Heart right ventricle (tissue), 16 donors: ENCODE measurements around the gene PCMT1. TPM values are rescaled to one million over a fixed set of nuclear protein-coding genes. Genes with fewer than 3 reads are reported as not detected.
A peak's percentile ranks its signal among the peaks of the same experiment; 100 is the strongest.
"Not testable (repeated sequence)": the region's sequence is repeated elsewhere in the genome, so short reads cannot be mapped to it uniquely, and the experiment has no call there.

ENCODE experiments used
- ATAC-seq, 8 donors: fragments of 200-7000 bp; cut with Tn5 transposase; one replicate each; pipeline ENCODE4 v1.9.1; 2020; ENCODE audit warnings: mild to moderate bottlenecking in 8 of 8, moderate library complexity in 8 of 8, moderate number of reproducible peaks in 1 of 8
- DNase-seq, 2 donors: peaks; one replicate each; pipeline ENCODE4 v3.0.0-alpha.2; 2020
- H3K27ac ChIP-seq, 10 donors: fragments of 200-600 bp; sonication (generic) in 2 of 10; one replicate each; pipeline versions ENCODE4 v1.5.0 to v1.8.0; 2020 to 2022; ENCODE audit warnings: mild to moderate bottlenecking in 3 of 10
- H3K27me3 ChIP-seq, 7 donors: fragments of 200-600 bp; one replicate each; pipeline ENCODE4 v1.8.0; 2021 to 2022; ENCODE audit warnings: mild to moderate bottlenecking in 2 of 7
- H3K36me3 ChIP-seq, 9 donors: fragments of 200-600 bp; sonication (generic) in 1 of 9; one replicate each; pipeline versions ENCODE4 v1.5.0 to v1.8.0; 2020 to 2022; ENCODE audit warnings: mild to moderate bottlenecking in 2 of 9
- H3K4me1 ChIP-seq, 9 donors: fragments of 200-600 bp; sonication (generic) in 1 of 9; one replicate each; pipeline versions ENCODE4 v1.5.0 to v1.8.0; 2020 to 2022; ENCODE audit warnings: mild to moderate bottlenecking in 4 of 9
- H3K4me3 ChIP-seq, 10 donors: fragments of 200-600 bp; sonication (generic) in 2 of 10; one replicate each; pipeline versions ENCODE4 v1.5.0 to v1.8.0; 2020 to 2022; ENCODE audit warnings: mild to moderate bottlenecking in 7 of 10, moderate library complexity in 2 of 10
- H3K9me3 ChIP-seq, 11 donors: fragments of 200-600 bp in 10 of 11; sonication (generic) in 2 of 11; one replicate each; pipeline versions ENCODE4 v1.5.0 to v1.8.0; 2013 to 2022; ENCODE audit warnings: mild to moderate bottlenecking in 2 of 11, control low read depth in 1 of 11, moderate library complexity in 1 of 11
- WGBS, 2 donors: extraction: QIAGEN DNeasy Blood & Tissue Kit; methylation state at CpG; one replicate each; pipeline ENCODE4 v1.1.7; 2013; ENCODE audit warnings: inconsistent platforms in 1 of 2; 5-methylcytosine and 5-hydroxymethylcytosine counted together
- intact Hi-C, 10 donors: fragments of 100-400 bp; cut with DNase I; formaldehyde crosslinking; loops; one replicate each; pipeline versions ENCODE4 v1.11.1 to v1.14.2; 2022
- polyA plus RNA-seq, 2 donors: library from polyadenylated mRNA; stranded (reverse); fragments of 200-250 nt; gene quantifications; one replicate each; pipeline ENCODE4 v1.2.3, GENCODE V29; 2013
- total RNA-seq, 10 donors: library from RNA; stranded (reverse); fragmentation: NEBNext Ultra II Directional in 3 of 10; extraction: Animal tissue kit (Norgen Biotek cat#: 25700) in 3 of 10; gene quantifications; one replicate each; pipeline versions ENCODE4 v1.2.1 to v1.2.4, GENCODE V29; 2021 to 2023
- TF ChIP-seq, protein P1 (sequence below), 9 donors: fragments of 200-600 bp; sonication (generic) in 2 of 9; IDR thresholded peaks; one replicate each; pipeline versions ENCODE4 v1.5.0 to v1.8.0; 2021 to 2022; ENCODE audit warnings: antibody characterized with exemption in 9 of 9, mild to moderate bottlenecking in 5 of 9, moderate library complexity in 1 of 9
- donor health status: Arrhythmogenic right ventricular cardiomyopathy.
- donor health status: ischemic (EF 13 %, LVEDD 7.1; RV severe dilation, severe dysfunction).
- donor health status: healthy with polysubstance abuse.
- donor health status: DM: no; HTN: yes; CAD: no.
- donor health status: DM: no; HTN: no; CAD: no.
- donor health status: ischemic (EF 25% LVEDD 6.9; RV normal size, moderate dysfunction).
- donor health status: ischemic (EF 25% LVEDD 5.7; RV mildly dilated, moderate dysfunction).
- donor health status: healthy.
- donor health status: DM: yes; HTN: yes; CAD: no.
- donor health status: Ischemic cardiomyopathy.
- donor health status: ischemic (EF 35%, LVEDD 5.7; RV mildly dilated, moderate dysfunction).
- donor health status: nonischemic (EF 11% LVEDD 7.7; RV severe dilation, severe dysfunction).
- donor health status: DM: yes; HTN: yes; CAD: no.
- donor health status: PGD.
- donor health status: ischemic (EF 29% LVEDD 5.4; RV normal size, mild dysfunction).
- donor health status: nonischemic (EF 23%, LVEDD 6.1; RV moderate dilation, normal function).

Gene PCMT1
- total and polyA plus RNA-seq, 12 donors, result 33.3 to 178 (median 151) TPM

DNA sequence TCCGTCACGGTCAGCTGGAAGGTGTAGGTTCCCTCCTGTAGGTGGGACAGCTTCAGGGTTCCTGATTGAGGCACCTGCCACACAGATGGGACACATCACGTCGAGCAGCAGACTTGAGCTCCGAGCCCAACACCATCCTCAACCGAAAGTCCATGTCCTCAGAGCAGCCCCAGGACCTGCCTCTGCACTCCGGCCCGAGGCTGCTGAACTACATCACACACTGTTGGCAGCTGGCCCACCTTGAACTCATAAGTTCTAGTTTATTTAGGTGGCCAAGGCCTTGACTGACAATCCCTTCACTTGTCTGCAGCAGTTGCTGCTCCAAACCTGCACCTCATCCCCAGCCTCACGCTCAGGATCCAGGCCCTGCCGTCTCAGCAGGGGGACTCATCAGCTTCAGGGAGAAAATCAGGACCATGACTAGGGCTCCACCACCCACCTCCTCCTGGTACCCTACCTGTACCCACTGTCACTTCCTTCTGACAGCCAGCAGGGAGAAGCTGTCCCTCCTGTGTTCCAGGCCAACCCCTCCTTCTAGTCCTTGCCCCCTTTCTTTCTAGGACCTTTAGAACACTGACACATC is 93.6 kb downstream of the PCMT1 start:
- Histone ChIP-seq H3K27me3 (no peaks in the 10 kb centered on the region), H3K36me3 (peaks cover 0 to 13% (median 0%) of the 10 kb centered on the region in 9 donors), H3K9me3 (no peaks in the 10 kb centered on the region), H3K27ac (no peak overlapping the region), H3K4me1 (peaks cover 0 to 34% (median 17%) of the 10 kb centered on the region in 9 donors), H3K4me3 (no peak overlapping the region)
- 75 to 78% methylated on average over 10 of the region's 10 CpGs for WGBS, 2 donors
- TF ChIP-seq, protein P1, sequence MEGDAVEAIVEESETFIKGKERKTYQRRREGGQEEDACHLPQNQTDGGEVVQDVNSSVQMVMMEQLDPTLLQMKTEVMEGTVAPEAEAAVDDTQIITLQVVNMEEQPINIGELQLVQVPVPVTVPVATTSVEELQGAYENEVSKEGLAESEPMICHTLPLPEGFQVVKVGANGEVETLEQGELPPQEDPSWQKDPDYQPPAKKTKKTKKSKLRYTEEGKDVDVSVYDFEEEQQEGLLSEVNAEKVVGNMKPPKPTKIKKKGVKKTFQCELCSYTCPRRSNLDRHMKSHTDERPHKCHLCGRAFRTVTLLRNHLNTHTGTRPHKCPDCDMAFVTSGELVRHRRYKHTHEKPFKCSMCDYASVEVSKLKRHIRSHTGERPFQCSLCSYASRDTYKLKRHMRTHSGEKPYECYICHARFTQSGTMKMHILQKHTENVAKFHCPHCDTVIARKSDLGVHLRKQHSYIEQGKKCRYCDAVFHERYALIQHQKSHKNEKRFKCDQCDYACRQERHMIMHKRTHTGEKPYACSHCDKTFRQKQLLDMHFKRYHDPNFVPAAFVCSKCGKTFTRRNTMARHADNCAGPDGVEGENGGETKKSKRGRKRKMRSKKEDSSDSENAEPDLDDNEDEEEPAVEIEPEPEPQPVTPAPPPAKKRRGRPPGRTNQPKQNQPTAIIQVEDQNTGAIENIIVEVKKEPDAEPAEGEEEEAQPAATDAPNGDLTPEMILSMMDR (IDR thresholded peaks at IDR 0.05), result no peak
- intact Hi-C loops, result loop anchor here in 1 of 10 donors (10.0 kb wide), 1 partner anchor 152 kb away; no protein-coding TSS in a partner anchor
- no peak for ATAC-seq
- DNase-seq, result peak in 1 of 2 donors; percentile 32

DNA sequence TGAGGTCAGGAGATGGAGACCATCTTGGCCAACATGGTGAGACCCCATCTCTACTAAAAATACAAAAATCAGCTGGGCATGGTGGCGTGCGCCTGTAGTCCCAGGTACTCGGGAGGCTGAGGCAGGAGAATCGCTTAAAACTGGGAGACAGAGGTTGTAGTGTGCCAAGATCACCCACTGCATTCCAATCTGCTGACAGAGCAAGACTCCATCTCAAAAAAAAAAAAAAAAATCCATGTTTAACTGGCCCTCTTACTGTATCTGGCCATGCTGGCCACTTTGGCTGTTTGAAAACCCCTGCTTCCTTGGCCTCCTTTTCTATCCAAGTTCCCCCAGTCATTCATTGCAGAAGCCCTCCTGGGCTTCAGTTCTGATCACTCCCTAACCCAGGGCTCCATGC is 94.5 kb downstream of the PCMT1 start:
- H3K4me1 ChIP-seq, result peaks cover 0 to 34% (median 17%) of the 10 kb centered on the region in 9 donors
- H3K9me3 ChIP-seq, H3K27me3 ChIP-seq, H3K4me3 ChIP-seq, DNase-seq, H3K27ac ChIP-seq, ATAC-seq: not testable (repeated sequence)
- intact Hi-C loops, result loop anchor here in 1 of 10 donors (10.0 kb wide), 1 partner anchor 151 kb away; no protein-coding TSS in a partner anchor
- WGBS, 2 donors, result 92 to 93% methylated on average over 4 of the region's 4 CpGs
- H3K36me3 ChIP-seq, result peaks cover 0 to 13% (median 0%) of the 10 kb centered on the region in 9 donors

DNA sequence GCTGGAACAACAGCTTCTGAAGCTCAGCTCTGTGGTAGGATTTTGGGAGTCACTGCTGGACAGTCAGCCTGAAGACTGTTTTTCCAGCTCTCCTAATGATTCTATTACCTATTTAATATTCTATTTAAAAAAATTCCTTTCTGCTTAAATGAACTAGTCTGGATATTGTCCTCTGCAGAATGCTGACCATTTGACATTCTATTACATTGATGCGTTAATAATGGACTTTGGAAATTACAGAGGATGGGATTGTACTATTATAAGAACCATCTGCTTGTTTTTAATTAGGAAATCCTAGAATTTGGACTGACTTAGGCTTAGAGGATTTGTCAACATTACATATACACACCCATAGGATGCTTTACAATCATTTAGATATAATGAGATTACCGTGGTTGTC is 94.9 kb downstream of the PCMT1 start:
- H3K27me3 ChIP-seq, result no peaks in the 10 kb centered on the region
- intact Hi-C loops, result loop anchor here in 1 of 10 donors (10.0 kb wide), 1 partner anchor 150 kb away; no protein-coding TSS in a partner anchor
- no peak overlapping the region for H3K4me3 ChIP-seq
- no peaks in the 10 kb centered on the region for H3K9me3 ChIP-seq
- TF ChIP-seq, protein P1 (IDR thresholded peaks at IDR 0.05), result no peak
- no peak overlapping the region for H3K27ac ChIP-seq
- WGBS, 2 donors, result 91 to 92% methylated on average over 2 of the region's 2 CpGs
- H3K36me3 ChIP-seq, result peaks cover 0 to 13% (median 0%) of the 10 kb centered on the region in 9 donors
- DNase-seq (no peak), ATAC-seq (no peak)
- H3K4me1 ChIP-seq, result peaks cover 0 to 34% (median 17%) of the 10 kb centered on the region in 9 donors

DNA sequence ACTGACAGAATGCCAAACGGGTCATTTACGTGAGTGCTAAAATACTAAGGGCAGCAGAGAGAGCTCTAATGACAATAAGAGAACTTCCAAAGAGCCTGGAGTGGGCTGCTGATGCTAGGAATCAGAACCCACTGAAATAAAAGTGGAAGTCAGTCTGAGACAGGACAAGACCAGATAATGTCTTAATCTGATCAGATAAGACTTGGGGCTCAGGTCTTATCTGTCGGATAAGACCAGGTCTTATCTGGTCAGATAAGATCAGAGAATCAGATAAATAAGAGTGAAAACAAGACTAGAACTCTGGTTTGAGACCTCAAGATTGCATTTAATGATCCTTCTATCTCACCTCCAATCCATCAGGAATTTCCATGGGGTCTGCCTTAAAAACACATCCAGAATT is 96.0 kb downstream of the PCMT1 start:
- 58 to 65% methylated on average over 3 of the region's 3 CpGs for WGBS, 2 donors
- peaks cover 0 to 29% (median 13%) of the 10 kb centered on the region in 9 donors for H3K4me1 ChIP-seq
- DNase-seq (no peak), ATAC-seq (no peak)
- H3K27ac ChIP-seq, result no peak overlapping the region
- peaks cover 0 to 19% (median 0%) of the 10 kb centered on the region in 9 donors for H3K36me3 ChIP-seq
- intact Hi-C loops, result loop anchor here in 1 of 10 donors (10.0 kb wide), 1 partner anchor 149 kb away; no protein-coding TSS in a partner anchor
- no peak overlapping the region for H3K4me3 ChIP-seq
- TF ChIP-seq, protein P1 (IDR thresholded peaks at IDR 0.05), result no peak
- H3K9me3 ChIP-seq, result no peaks in the 10 kb centered on the region
- H3K27me3 ChIP-seq, result no peaks in the 10 kb centered on the region

DNA sequence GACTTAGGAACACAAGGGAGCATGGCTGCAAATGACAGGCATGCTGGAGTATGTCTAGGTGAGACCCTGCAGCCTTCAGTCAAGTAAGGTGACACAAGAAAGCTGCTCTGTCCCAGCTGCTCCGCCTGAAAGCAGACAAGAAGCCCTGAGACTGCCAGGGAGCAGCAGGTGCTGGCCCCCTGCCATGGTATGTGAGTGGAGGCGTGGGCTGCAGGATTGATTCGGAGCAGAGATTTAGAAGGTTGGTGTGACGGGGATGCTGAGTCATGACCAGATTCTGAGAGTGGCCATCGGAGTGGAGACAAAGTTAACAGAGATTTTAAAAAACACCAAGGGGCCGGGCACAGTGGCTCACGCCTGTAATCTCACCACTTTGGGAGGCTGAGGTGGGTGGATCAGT is 96.8 kb downstream of the PCMT1 start:
- intact Hi-C loops, result loop anchor here in 2 of 10 donors (2.0 to 10.0 kb wide), 2 partner anchors 74 to 148 kb away; no protein-coding TSS in a partner anchor
- H3K36me3 ChIP-seq, result peaks cover 0 to 26% (median 0%) of the 10 kb centered on the region in 9 donors
- no peaks in the 10 kb centered on the region for H3K27me3 ChIP-seq
- H3K27ac ChIP-seq, result no peak overlapping the region
- DNase-seq, result no peak
- H3K4me3 ChIP-seq, result no peak overlapping the region
- TF ChIP-seq, protein P1 (IDR thresholded peaks at IDR 0.05), result no peak
- 55 to 73% methylated on average over 7 of the region's 7 CpGs for WGBS, 2 donors
- ATAC-seq, result peak in 1 of 8 donors; percentile 18
- H3K9me3 ChIP-seq, result no peaks in the 10 kb centered on the region
- H3K4me1 ChIP-seq, result peaks cover 0 to 21% (median 10%) of the 10 kb centered on the region in 9 donors
